GM19395 (cell line): ENCODE data around the gene IL26.

Experiments
- ATAC-seq: cut with Tn5 transposase; IDR thresholded peaks from one replicate; pipeline ENCODE4 v1.9.1; 2021; ENCODE audit warnings: mild to moderate bottlenecking, moderate library complexity; ENCODE audit not compliant: unreplicated experiment

The IL26 gene

GRCh38 chr12:68159681-68160304 lies 65.8 kb downstream of the IL26 start, which contains the start of gene IFNG:
IFNG (minus strand) TSS chr12:68159740; CDS start chr12:68159615, 125 bp downstream.
- peak; percentile 50 for ATAC-seq

- no peak for ATAC-seq
These were observed 67.2 kb downstream of the IL26 start for GRCh38 chr12:68158432-68158831.

GRCh38 chr12:68157380-68157779 lies 68.2 kb downstream of the IL26 start:
- ATAC-seq: no peak

GRCh38 chr12:68156636-68157035 lies 69.0 kb downstream of the IL26 start:
- ATAC-seq: no peak

GRCh38 chr12:68154779-68155178 lies 70.8 kb downstream of the IL26 start:
- no peak for ATAC-seq
